Stimulated activated CD4-positive, alpha-beta T cell treated with anti-CD3 and anti-CD28 coated beads, Interleukin-12 subunit alpha, Interleukin-12 subunit beta, amount 100 ng/mL, for 24 hours (primary cell): ENCODE measurements around the gene SEMA4G.

Experiments
- DNase-seq, 2 experiments: peaks; one replicate each; pipeline ENCODE4 v3.0.0-alpha.2; 2020; ENCODE audit warnings: low read depth in 2 of 2

The SEMA4G gene, protein sequence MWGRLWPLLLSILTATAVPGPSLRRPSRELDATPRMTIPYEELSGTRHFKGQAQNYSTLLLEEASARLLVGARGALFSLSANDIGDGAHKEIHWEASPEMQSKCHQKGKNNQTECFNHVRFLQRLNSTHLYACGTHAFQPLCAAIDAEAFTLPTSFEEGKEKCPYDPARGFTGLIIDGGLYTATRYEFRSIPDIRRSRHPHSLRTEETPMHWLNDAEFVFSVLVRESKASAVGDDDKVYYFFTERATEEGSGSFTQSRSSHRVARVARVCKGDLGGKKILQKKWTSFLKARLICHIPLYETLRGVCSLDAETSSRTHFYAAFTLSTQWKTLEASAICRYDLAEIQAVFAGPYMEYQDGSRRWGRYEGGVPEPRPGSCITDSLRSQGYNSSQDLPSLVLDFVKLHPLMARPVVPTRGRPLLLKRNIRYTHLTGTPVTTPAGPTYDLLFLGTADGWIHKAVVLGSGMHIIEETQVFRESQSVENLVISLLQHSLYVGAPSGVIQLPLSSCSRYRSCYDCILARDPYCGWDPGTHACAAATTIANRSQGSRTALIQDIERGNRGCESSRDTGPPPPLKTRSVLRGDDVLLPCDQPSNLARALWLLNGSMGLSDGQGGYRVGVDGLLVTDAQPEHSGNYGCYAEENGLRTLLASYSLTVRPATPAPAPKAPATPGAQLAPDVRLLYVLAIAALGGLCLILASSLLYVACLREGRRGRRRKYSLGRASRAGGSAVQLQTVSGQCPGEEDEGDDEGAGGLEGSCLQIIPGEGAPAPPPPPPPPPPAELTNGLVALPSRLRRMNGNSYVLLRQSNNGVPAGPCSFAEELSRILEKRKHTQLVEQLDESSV

GRCh38 chr10:100969187-100970075 lies at the start of gene SEMA4G:
SEMA4G (plus strand) TSS chr10:100969504; CDS start chr10:100972913, 3,409 bp downstream.
- DNase-seq, result peak in 1 of 2 experiments; percentile 22

DNA sequence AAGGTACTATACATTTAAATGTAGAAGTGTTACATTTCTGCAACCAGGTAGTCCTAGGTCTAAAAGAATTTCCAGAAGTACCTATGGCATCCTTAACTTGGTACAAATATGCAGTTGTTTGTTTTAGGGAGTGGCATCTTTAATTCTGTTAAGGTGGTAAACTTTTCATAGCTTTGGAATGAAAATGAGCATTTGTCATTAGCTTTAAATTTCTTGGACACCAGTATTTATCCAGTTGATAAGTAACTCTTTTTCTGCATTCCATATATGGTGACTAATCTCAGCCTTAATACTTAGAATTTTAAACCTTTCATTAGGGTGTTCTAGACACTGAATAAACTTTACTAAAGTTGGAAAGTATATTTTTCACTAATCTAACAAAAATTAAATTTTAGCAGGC lies 45.7 kb upstream of the SEMA4G start:
- DNase-seq, result no peak

DNA sequence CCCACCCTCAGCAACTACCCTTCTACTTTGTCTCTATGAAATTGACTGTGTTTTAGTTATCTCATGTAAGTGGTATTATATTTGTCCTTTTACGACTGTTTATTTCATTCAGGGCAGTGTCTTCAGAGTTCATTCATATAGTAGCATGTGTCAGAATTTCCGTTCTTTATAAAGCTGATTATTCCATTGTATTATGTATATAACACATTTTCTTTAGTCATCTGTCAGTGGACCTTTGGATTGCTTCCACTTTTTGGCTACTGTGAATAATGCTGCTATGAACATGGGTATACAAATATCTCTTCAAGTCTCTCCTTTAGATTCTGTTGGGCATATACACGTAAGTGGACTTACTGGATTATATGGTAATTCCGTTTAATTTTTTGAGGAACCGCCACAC lies 42.0 kb upstream of the SEMA4G start:
- no peak for DNase-seq

DNA sequence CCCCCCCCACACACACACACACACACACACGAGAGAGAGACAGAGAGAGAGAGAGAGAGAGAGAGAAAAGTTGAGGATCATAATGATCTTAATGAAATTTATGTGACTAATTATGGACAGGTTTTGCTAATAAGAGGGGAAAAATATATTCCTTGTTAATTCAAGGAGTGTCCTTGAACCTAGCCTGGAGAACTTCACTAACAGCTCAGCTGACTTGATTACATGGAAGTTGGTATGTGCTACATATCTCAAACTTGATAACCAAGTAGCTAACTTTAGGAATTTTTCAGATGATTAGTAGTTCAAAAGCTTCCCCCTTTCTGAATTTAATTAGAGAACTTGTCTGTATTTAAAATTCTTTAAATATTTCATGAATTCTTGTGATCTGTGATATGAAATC lies 41.3 kb upstream of the SEMA4G start:
- DNase-seq, result no peak

GRCh38 chr10:100930368-100930767 lies 38.9 kb upstream of the SEMA4G start:
- DNase-seq, result no peak

DNA sequence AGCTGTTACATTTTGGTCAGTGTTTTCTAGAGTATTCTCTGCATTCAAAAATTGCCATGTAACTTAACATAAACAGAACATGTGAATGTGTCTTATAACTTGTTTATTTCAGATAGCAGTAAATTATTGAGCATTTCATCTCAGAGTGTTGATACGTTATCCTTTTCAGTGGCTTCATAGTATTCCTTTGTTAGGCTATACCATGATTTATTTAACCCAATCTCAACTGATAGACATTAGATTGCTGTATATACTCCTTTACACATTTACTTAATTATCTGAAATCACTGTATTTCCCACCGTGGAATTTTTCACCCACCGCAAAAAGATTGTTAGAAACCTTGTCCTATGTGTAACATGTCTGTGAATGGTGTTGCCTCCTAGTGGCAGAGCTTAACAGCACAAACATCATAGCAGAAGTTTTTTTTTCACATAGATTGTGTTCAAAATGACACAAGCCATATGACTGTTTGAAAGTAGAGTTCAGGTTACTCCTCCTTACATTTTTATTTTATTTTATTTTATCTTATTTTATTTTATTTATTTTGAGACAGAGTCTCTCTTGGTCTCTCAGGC lies 35.1 kb upstream of the SEMA4G start:
- DNase-seq, result no peak

GRCh38 chr10:100939763-100940344 lies 29.4 kb upstream of the SEMA4G start:
- DNase-seq, result no peak

DNA sequence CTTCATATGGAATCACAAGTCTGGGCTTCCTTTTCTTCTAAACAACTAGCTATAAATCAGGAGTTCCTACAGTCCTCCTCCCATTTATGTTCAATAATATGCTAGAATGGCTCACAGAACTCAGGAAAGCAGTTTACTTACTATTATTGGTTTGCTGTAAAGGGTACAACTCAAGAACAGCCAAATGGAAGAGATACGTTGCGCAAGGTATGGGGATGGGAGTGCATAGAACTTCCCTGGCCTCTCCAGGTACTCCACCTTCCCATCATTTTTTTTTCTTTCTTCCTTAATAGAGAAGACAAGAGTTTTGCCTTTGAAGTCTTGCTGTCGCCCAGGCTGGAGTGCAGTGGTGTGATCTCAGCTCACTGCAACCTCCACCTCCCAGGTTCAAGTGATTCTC lies 27.1 kb upstream of the SEMA4G start:
- no peak for DNase-seq

GRCh38 chr10:100943508-100943907 lies 25.8 kb upstream of the SEMA4G start:
- DNase-seq, result no peak

DNA sequence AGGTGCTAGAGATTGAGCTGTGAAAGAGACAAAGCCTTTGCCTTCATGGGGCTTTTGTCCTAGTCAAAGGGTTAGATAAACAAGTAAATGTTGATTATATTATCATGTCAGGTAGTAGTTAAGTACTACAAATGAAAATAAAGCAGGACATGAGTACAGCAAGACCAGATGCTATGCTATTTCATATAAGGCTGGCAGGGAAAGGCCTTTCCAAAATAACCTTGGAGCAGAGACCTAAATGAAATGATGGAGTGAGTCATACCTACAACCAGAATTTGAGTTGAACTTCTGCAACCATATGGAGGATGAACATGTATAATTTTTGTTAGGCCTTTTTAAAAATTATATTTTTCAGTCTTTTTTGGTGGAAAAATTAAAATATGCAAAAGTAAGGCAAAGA lies 23.6 kb upstream of the SEMA4G start:
- DNase-seq, result no peak

DNA sequence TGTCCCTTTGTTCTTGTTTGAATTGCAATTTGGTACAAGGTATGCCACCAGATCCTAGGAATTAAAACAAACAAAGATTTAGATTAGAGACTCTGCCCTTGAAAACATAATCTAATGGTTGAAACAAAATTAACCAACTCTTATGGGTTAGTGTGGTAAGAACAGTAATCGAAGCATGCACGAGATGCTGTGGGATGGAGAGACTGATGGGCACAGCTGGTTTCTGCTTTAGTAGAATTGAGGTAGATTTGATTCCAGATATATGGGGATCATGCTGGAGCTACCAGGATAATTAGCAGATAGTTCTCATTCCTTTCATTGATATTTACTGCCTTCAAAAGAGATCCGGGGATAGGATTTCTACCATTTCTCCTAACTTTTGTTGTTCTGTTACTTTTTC lies 20.4 kb upstream of the SEMA4G start:
- no peak for DNase-seq

DNA sequence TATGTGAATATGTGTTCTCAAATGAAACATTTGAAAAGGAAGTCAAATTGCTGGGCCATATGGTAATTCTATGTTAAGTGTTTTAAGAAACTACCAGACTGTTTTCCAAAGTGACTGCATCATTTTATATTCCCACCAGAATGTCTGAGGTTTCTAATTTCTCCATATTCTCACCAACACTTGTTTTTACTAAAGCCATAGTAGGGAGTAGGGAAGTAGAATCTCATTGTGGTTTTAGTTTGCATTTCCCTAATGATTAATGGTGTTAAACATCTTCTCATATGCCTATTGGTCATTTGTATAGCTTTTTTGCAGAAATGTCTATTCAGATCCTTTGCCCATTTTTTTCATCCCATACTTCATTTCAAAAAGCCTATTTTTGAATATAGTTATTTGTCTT lies 9.1 kb upstream of the SEMA4G start:
- DNase-seq, result no peak

DNA sequence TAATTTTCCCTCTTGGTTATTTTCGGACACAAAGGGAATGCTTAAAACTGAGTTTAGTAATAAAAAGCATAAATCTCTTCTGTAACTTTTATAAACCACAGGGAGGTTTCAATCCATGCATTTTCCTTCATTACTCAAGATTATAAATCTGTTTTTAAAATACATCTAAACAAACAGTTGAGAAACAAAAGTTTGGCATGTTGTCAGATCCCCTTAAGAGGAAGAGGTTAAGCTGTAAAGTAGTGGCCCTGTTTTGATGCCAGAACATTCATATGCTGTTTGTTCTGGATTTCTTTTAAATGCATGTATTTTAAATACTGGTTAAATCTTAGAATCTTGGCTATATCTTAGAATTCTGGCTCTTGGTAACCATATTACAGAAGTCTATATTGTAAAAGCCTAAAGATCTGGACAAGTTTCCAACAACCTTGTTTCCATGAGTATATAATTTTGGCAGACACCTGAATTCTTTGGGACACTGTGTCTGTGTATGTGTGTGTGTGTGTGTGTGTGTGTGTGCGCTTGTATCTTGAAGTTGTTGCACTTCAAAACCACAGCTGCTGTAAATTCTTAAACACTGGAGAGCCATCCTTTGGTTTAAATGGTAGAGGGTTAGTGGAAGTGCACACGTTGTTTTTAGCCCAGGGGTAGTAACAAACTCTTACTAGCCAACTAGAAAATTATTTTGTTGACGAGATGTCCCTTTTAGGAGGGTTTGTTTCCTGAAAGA lies 6.8 kb upstream of the SEMA4G start:
- DNase-seq, result no peak

DNA sequence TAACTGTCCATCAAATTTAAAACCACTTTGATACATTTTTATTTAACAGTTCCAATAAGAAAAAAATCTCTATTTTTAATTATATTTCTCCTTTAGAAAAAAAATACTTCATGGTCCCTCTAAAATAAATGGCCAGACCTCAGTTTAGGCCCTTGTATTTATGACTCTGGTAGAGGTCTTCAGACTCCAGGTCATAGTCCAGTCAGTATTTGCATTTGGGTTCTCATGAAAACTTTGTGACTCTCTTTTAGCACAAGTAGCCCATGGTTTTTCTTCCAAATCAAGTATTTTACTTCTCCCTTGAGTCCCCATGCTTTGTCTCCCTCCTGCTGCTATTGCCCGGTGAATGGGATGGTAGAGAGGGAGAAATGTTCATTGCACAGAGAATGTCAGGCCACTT lies 5.5 kb upstream of the SEMA4G start:
- DNase-seq, result no peak

GRCh38 chr10:100965820-100966219 lies 3.5 kb upstream of the SEMA4G start:
- DNase-seq, result no peak

DNA sequence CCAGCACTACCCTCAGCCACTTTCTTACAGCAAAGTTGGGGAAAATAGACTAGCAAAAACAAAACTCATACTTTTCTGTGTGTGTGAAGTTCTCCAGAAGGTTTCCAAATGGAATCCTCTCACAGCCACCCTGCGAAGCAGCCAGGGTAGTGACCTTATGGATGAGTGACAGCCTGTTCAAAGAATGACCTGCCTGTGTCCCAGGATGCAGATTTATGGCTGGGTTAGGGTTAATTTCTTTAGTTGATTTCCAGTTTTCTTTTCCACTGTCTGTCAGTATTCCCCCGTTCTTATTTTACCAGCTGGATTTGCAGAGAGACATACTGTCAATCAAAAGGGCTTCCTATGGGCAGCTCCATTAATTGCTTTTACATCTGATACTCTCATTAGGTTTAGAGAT lies 2.4 kb upstream of the SEMA4G start:
- DNase-seq, result no peak

- DNase-seq, result no peak
These were observed 2.0 kb upstream of the SEMA4G start for GRCh38 chr10:100967332-100967731.

- DNase-seq, result no peak
These were observed 1.1 kb upstream of the SEMA4G start for GRCh38 chr10:100968062-100968736.

- no peak for DNase-seq
These were observed 479 bp upstream of the SEMA4G start for GRCh38 chr10:100968863-100969186.
